Fibroblast of lung (primary cell): Measurements from ENCODE around the gene PLEKHM2. TPM values are rescaled to one million over a fixed set of nuclear protein-coding genes. Genes with fewer than 3 reads are reported as not detected.

Experiments used
- DNase-seq, 2 donors: peaks; one replicate each; pipeline versions ENCODE4 v3.0.0 to v3.0.0-alpha.2; 2010; ENCODE audit warnings: low read depth in 2 of 2
- H2AFZ ChIP-seq: 2 replicates; pipeline ENCODE4 v1.5.1; 2012; ENCODE audit warnings: low read length, control low read depth, inconsistent platforms
- H3K27ac ChIP-seq: 2 replicates; pipeline ENCODE4 v1.5.1; 2011; ENCODE audit warnings: low read length, control low read depth; ENCODE audit not compliant: insufficient read depth
- H3K27me3 ChIP-seq: 2 replicates; pipeline ENCODE4 v1.5.1; 2011; ENCODE audit warnings: mild to moderate bottlenecking, low read length; ENCODE audit not compliant: control insufficient read depth, insufficient read depth
- H3K36me3 ChIP-seq: 2 replicates; pipeline ENCODE4 v1.5.1; 2011; ENCODE audit warnings: low read length; ENCODE audit not compliant: control insufficient read depth, insufficient read depth
- H3K4me1 ChIP-seq: 2 replicates; pipeline ENCODE4 v1.5.1; 2011; ENCODE audit warnings: low read length; ENCODE audit not compliant: control insufficient read depth, insufficient read depth; ENCODE audit errors: extremely low read depth
- H3K4me2 ChIP-seq: 2 replicates; pipeline ENCODE4 v1.5.1; 2011; ENCODE audit warnings: low read length, control low read depth; ENCODE audit not compliant: insufficient read depth; ENCODE audit errors: extremely low read depth
- H3K4me3 ChIP-seq, 4 experiments: fragments of 200-600 bp in 1 of 4; sonication (generic) in 1 of 4; replicated peaks in 1 of 4; 2 replicates each; pipeline ENCODE4 v1.5.1; 2011 to 2016; ENCODE audit warnings: low read length in 4 of 4, low read depth in 3 of 4, mild to moderate bottlenecking in 3 of 4, control low read depth in 2 of 4, inconsistent platforms in 1 of 4, mixed read lengths in 1 of 4; ENCODE audit not compliant: insufficient read depth in 1 of 4; ENCODE audit errors: control extremely low read depth in 1 of 4
- H3K79me2 ChIP-seq: 2 replicates; pipeline ENCODE4 v1.5.1; 2012; ENCODE audit warnings: mild to moderate bottlenecking, low read length, inconsistent platforms; ENCODE audit not compliant: control insufficient read depth, insufficient read depth
- H3K9ac ChIP-seq: 2 replicates; pipeline ENCODE4 v1.5.1; 2011; ENCODE audit warnings: mild to moderate bottlenecking, low read length, control low read depth; ENCODE audit not compliant: insufficient read depth
- H3K9me3 ChIP-seq: 2 replicates; pipeline ENCODE4 v1.5.1; 2012; ENCODE audit warnings: low read depth, low read length; ENCODE audit not compliant: control insufficient read depth, insufficient read depth
- H4K20me1 ChIP-seq: 2 replicates; pipeline ENCODE4 v1.5.1; 2011; ENCODE audit warnings: low read length; ENCODE audit not compliant: control insufficient read depth, insufficient read depth; ENCODE audit errors: extremely low read depth
- CTCF ChIP-seq, 2 donors: IDR thresholded peaks in 1 of 2; conservative IDR thresholded peaks in 1 of 2; 1 replicate in 1 of 2; 2 replicates in 1 of 2; pipeline ENCODE4 v1.5.1; 2011 to 2012; ENCODE audit warnings: low read length in 2 of 2, control low read depth in 1 of 2, inconsistent platforms in 1 of 2, low read depth in 1 of 2, mild to moderate bottlenecking in 1 of 2
- EZH2 ChIP-seq: IDR thresholded peaks from 2 replicates; pipeline ENCODE4 v1.5.1; 2012; ENCODE audit warnings: low read length, control low read depth, mild to moderate bottlenecking; ENCODE audit errors: missing control alignments
- polyA plus RNA-seq, 2 donors: library from polyadenylated mRNA; depleted of rRNA in 1 of 2; stranded (reverse) in 1 of 2; unstranded in 1 of 2; fragments of >200 nt; gene quantifications; 2 replicates each; pipeline ENCODE4 v1.2.1, GENCODE V29; 2011 to 2012; ENCODE audit warnings: missing spikeins in 1 of 2
- total RNA-seq: library from RNA; depleted of rRNA; stranded (reverse); fragments of >200 nt; gene quantifications from 2 replicates; pipeline ENCODE4 v1.2.1, GENCODE V29; 2014

Gene PLEKHM2
- total and polyA plus RNA-seq, 2 donors (not counting 1 experiment from before 2014, with no cell fraction given), result 27.3 to 94.6 TPM

- no peaks in the 10 kb centered on the region for H3K27me3 ChIP-seq
- no peak overlapping the region for H2AFZ ChIP-seq
- H3K79me2 ChIP-seq, result no peaks in the 10 kb centered on the region
- H3K4me3 ChIP-seq, result no peak overlapping the region
- H3K27ac ChIP-seq, result no peak overlapping the region
- no peaks in the 10 kb centered on the region for H4K20me1 ChIP-seq
- no peaks in the 10 kb centered on the region for H3K4me1 ChIP-seq
- no peak for DNase-seq
- no peak overlapping the region for H3K4me2 ChIP-seq
- H3K36me3 ChIP-seq, result no peaks in the 10 kb centered on the region
- no peaks in the 10 kb centered on the region for H3K9me3 ChIP-seq
- TF ChIP-seq EZH2, result no peak
- TF ChIP-seq CTCF (conservative IDR thresholded peaks at IDR 0.05 in 1 of 2, IDR thresholded peaks at IDR 0.05 in 1 of 2; ENCODE audit: low read depth in 1 of 2, low read length in 2 of 2), result no peak
- no peak overlapping the region for H3K9ac ChIP-seq
Observed at GRCh38 chr1:15748690-15749398, 64.7 kb downstream of the PLEKHM2 start.

- Histone ChIP-seq H3K9me3 (no peaks in the 10 kb centered on the region), H3K9ac (no peak overlapping the region), H3K4me1 (no peaks in the 10 kb centered on the region), H3K27me3 (no peaks in the 10 kb centered on the region), H2AFZ (no peak overlapping the region), H3K36me3 (no peaks in the 10 kb centered on the region), H3K4me2 (no peak overlapping the region), H4K20me1 (no peaks in the 10 kb centered on the region), H3K27ac (no peak overlapping the region), H3K4me3 (no peak overlapping the region), H3K79me2 (no peaks in the 10 kb centered on the region)
- DNase-seq, result peak in 1 of 2 donors; percentile 36
- TF ChIP-seq CTCF (conservative IDR thresholded peaks at IDR 0.05 in 1 of 2, IDR thresholded peaks at IDR 0.05 in 1 of 2; ENCODE audit: low read depth in 1 of 2, low read length in 2 of 2) (no peak), EZH2 (no peak)
Observed at GRCh38 chr1:15749399-15750291, 65.5 kb downstream of the PLEKHM2 start.

DNA sequence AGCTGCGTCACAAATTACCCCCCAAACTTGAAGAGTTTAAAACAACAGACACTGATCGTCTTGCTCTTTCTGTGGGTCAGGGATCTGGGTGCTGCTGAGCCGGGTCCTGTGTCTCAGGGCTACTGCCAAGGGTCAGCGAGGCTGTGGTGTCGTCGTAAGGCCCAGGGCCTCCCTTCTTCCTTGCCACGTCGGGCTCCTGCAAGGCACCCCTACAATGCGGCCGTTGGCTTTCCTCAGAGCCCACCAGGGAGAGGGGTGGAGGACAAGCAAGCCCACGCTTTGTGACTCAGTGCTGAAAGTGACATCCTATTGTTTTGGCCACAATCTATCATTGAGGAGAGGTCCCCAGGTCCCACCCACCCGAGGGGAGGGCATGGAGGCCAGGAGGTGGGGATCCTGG, 66.8 kb downstream of the PLEKHM2 start:
- Histone ChIP-seq H3K4me3 (no peak overlapping the region), H3K27me3 (no peaks in the 10 kb centered on the region), H3K9ac (no peak overlapping the region), H3K36me3 (no peaks in the 10 kb centered on the region), H4K20me1 (no peaks in the 10 kb centered on the region), H3K4me2 (no peak overlapping the region), H3K79me2 (no peaks in the 10 kb centered on the region), H3K9me3 (no peaks in the 10 kb centered on the region), H3K27ac (no peak overlapping the region), H3K4me1 (no peaks in the 10 kb centered on the region), H2AFZ (no peak overlapping the region)
- TF ChIP-seq CTCF (conservative IDR thresholded peaks at IDR 0.05 in 1 of 2, IDR thresholded peaks at IDR 0.05 in 1 of 2; ENCODE audit: low read depth in 1 of 2, low read length in 2 of 2) (no peak), EZH2 (no peak)
- no peak for DNase-seq
